IMR-90 (cell line): ENCODE results near the gene ABR. TPM values are rescaled to one million over a fixed set of nuclear protein-coding genes. Genes with fewer than 3 reads are reported as not detected.

Source experiments
- ATAC-seq: fragments of 200-7000 bp; cut with Tn5 transposase; 2 replicates; pipeline ENCODE4 v1.9.1; 2020; ENCODE audit warnings: low read depth, mild to moderate bottlenecking, moderate library complexity
- BruUV-seq: library from RNA; stranded (reverse); fragments of 400-500 nt; replicated peaks from 2 replicates; lab custom pipeline; 2021; lab: Mats Ljungman, UMichigan
- CTCF ChIA-PET: fragments of 300-600 bp; formaldehyde crosslinking; extraction: SDS; loops from one replicate; lab custom pipeline; 2021; ENCODE audit warnings: antibody characterized with exemption; lab: Yijun Ruan, JAX
- POLR2A ChIA-PET: fragments of 300-600 bp; sonication (Branson Sonifier 250); formaldehyde crosslinking; loops from one replicate; lab custom pipeline; 2022; ENCODE audit warnings: antibody characterized with exemption; ENCODE audit not compliant: unreplicated experiment; lab: Charles Lee
- DNase-seq: peaks from one replicate; pipeline ENCODE4 v3.0.0; 2013
- H2AFZ ChIP-seq: replicated peaks from 2 replicates; pipeline ENCODE3; 2013; ENCODE audit warnings: low read length, mild to moderate bottlenecking; ENCODE audit not compliant: poor library complexity
- H2AK5ac ChIP-seq: 2 replicates; pipeline ENCODE4 v1.6.1; 2013; ENCODE audit warnings: low read depth, low read length, inconsistent platforms
- H2AK9ac ChIP-seq: replicated peaks from 2 replicates; pipeline ENCODE3; 2013; ENCODE audit warnings: mild to moderate bottlenecking, low read depth, low read length, moderate library complexity; ENCODE audit not compliant: poor library complexity
- H2BK120ac ChIP-seq: 2 replicates; pipeline ENCODE4 v1.6.1; 2013; ENCODE audit warnings: low read depth, low read length, inconsistent platforms
- H2BK15ac ChIP-seq: 3 replicates; pipeline ENCODE4 v1.6.1; 2013; ENCODE audit warnings: low read depth, low read length, inconsistent platforms
- H2BK20ac ChIP-seq: 2 replicates; pipeline ENCODE4 v1.6.1; 2013; ENCODE audit warnings: low read depth, mild to moderate bottlenecking, inconsistent platforms, low read length, moderate library complexity
- H2BK5ac ChIP-seq: 2 replicates; pipeline ENCODE4 v1.6.1; 2013; ENCODE audit warnings: mild to moderate bottlenecking, low read depth, low read length, inconsistent platforms; ENCODE audit not compliant: poor library complexity, severe bottlenecking
- H3K14ac ChIP-seq: replicated peaks from 2 replicates; pipeline ENCODE4 v1.6.1; 2013; ENCODE audit warnings: low read depth, low read length, inconsistent platforms
- H3K18ac ChIP-seq: 2 replicates; pipeline ENCODE4 v1.6.1; 2013; ENCODE audit warnings: low read depth, low read length, control low read depth
- H3K23ac ChIP-seq: 2 replicates; pipeline ENCODE4 v1.6.1; 2013; ENCODE audit warnings: low read depth, low read length, inconsistent platforms
- H3K27ac ChIP-seq: 2 replicates; pipeline ENCODE4 v1.5.1; 2013; ENCODE audit warnings: mild to moderate bottlenecking, control low read depth, low read length; ENCODE audit not compliant: insufficient read depth
- H3K27me3 ChIP-seq: 2 replicates; pipeline ENCODE4 v1.6.1; 2013; ENCODE audit warnings: low read length; ENCODE audit not compliant: control insufficient read depth, insufficient read depth
- H3K36me3 ChIP-seq: 2 replicates; pipeline ENCODE4 v1.6.1; 2013; ENCODE audit warnings: low read length, mixed read lengths; ENCODE audit not compliant: control insufficient read depth, insufficient read depth
- H3K4ac ChIP-seq: 2 replicates; pipeline ENCODE4 v1.6.1; 2013; ENCODE audit warnings: low read depth, low read length, inconsistent platforms
- H3K4me1 ChIP-seq: 2 replicates; pipeline ENCODE4 v1.6.1; 2013; ENCODE audit warnings: low read length, mixed read lengths; ENCODE audit not compliant: control insufficient read depth, insufficient read depth
- H3K4me2 ChIP-seq: 2 replicates; pipeline ENCODE4 v1.6.1; 2013; ENCODE audit warnings: low read depth, mild to moderate bottlenecking, control low read depth, low read length, moderate library complexity
- H3K4me3 ChIP-seq: 2 replicates; pipeline ENCODE4 v1.5.1; 2013; ENCODE audit warnings: low read depth, mild to moderate bottlenecking, control low read depth, low read length, moderate library complexity; ENCODE audit not compliant: insufficient read depth
- H3K56ac ChIP-seq: 2 replicates; pipeline ENCODE4 v1.6.1; 2013; ENCODE audit warnings: low read length, inconsistent platforms; ENCODE audit not compliant: insufficient read depth; ENCODE audit errors: extremely low read depth
- H3K79me1 ChIP-seq, 2 experiments: 2 replicates each; pipeline ENCODE4 v1.6.1; 2013; ENCODE audit warnings: low read length in 2 of 2, inconsistent platforms in 1 of 2, low read depth in 1 of 2
- H3K9ac ChIP-seq: 2 replicates; pipeline ENCODE4 v1.6.1; 2013; ENCODE audit warnings: low read depth, low read length, control low read depth
- H3K9me1 ChIP-seq: 2 replicates; pipeline ENCODE4 v1.6.1; 2013; ENCODE audit warnings: low read length, inconsistent platforms; ENCODE audit not compliant: insufficient read depth
- H3K9me3 ChIP-seq: 2 replicates; pipeline ENCODE4 v1.6.1; 2013; ENCODE audit warnings: low read length; ENCODE audit not compliant: control insufficient read depth, insufficient read depth
- H4K20me1 ChIP-seq: 2 replicates; pipeline ENCODE4 v1.6.1; 2013; ENCODE audit warnings: low read length, inconsistent platforms; ENCODE audit not compliant: insufficient read depth
- H4K5ac ChIP-seq: 2 replicates; pipeline ENCODE4 v1.6.1; 2013; ENCODE audit warnings: mild to moderate bottlenecking, low read depth, low read length, control low read depth
- H4K8ac ChIP-seq, 2 experiments: 2 replicates each; pipeline ENCODE4 v1.6.1; 2013; ENCODE audit warnings: low read depth in 2 of 2, low read length in 2 of 2, control low read depth in 1 of 2, inconsistent platforms in 1 of 2
- H4K91ac ChIP-seq: 2 replicates; pipeline ENCODE4 v1.6.1; 2013; ENCODE audit warnings: low read depth, low read length, inconsistent platforms; ENCODE audit not compliant: insufficient read depth
- BHLHE40 ChIP-seq: fragments of 150-350 bp; IDR thresholded peaks from 2 replicates; pipeline ENCODE4 v1.6.1; 2016; ENCODE audit warnings: mild to moderate bottlenecking, low read depth, low read length
- CEBPB ChIP-seq: IDR thresholded peaks from 2 replicates; pipeline ENCODE4 v1.6.1; 2012; ENCODE audit warnings: low read depth, low read length, improper control_type of control experiment
- CHD1 ChIP-seq: IDR thresholded peaks from 2 replicates; pipeline ENCODE4 v1.6.1; 2012; ENCODE audit warnings: low read depth, low read length, improper control_type of control experiment
- CTCF ChIP-seq: conservative IDR thresholded peaks from 2 replicates; pipeline ENCODE4 v1.5.1; 2012; ENCODE audit warnings: mild to moderate bottlenecking, low read depth, low read length, improper control_type of control experiment
- ELK1 ChIP-seq: fragments of 150-350 bp; IDR thresholded peaks from 2 replicates; pipeline ENCODE4 v1.6.1; 2016; ENCODE audit warnings: low read depth, mild to moderate bottlenecking, low read length, moderate library complexity, borderline replicate concordance
- FOS ChIP-seq: fragments of 150-350 bp; IDR thresholded peaks from 2 replicates; pipeline ENCODE4 v1.6.1; 2016; ENCODE audit warnings: low read depth, low read length
- MAFK ChIP-seq: IDR thresholded peaks from 2 replicates; pipeline ENCODE4 v1.6.1; 2012; ENCODE audit warnings: low read depth, low read length, improper control_type of control experiment
- MAZ ChIP-seq: IDR thresholded peaks from 2 replicates; pipeline ENCODE4 v1.6.1; 2012; ENCODE audit warnings: low read depth, mild to moderate bottlenecking, low read length, improper control_type of control experiment, moderate library complexity, borderline replicate concordance
- MXI1 ChIP-seq: IDR thresholded peaks from 2 replicates; pipeline ENCODE4 v1.6.1; 2012; ENCODE audit warnings: low read depth, mild to moderate bottlenecking, low read length, moderate library complexity, borderline replicate concordance
- NFE2L2 ChIP-seq: fragments of 150-350 bp; IDR thresholded peaks from 2 replicates; pipeline ENCODE4 v1.6.1; 2016; ENCODE audit warnings: low read depth, mild to moderate bottlenecking, low read length
- POLR2A ChIP-seq: IDR thresholded peaks from 2 replicates; pipeline ENCODE4 v1.6.1; 2012; ENCODE audit warnings: mild to moderate bottlenecking, low read depth, low read length
- RAD21 ChIP-seq: IDR thresholded peaks from 2 replicates; pipeline ENCODE4 v1.6.1; 2012; ENCODE audit warnings: low read length, improper control_type of control experiment
- RCOR1 ChIP-seq: IDR thresholded peaks from 2 replicates; pipeline ENCODE4 v1.6.1; 2012; ENCODE audit warnings: mild to moderate bottlenecking, low read length, improper control_type of control experiment; ENCODE audit not compliant: insufficient replicate concordance
- RFX5 ChIP-seq: IDR thresholded peaks from 2 replicates; pipeline ENCODE4 v1.8.0; 2012; ENCODE audit warnings: low read depth, mild to moderate bottlenecking, low read length, moderate library complexity
- SMC3 ChIP-seq: fragments of 150-350 bp; IDR thresholded peaks from 2 replicates; pipeline ENCODE4 v1.6.1; 2016; ENCODE audit warnings: low read depth, mild to moderate bottlenecking, antibody characterized with exemption, low read length, moderate library complexity
- WGBS, 2 experiments: methylation state at CpG; one replicate each; pipeline versions ENCODE4 v1.1.5 to v1.1.7; 2013; ENCODE audit warnings: missing lambda C conversion rate in 2 of 2; ENCODE audit not compliant: insufficient read length in 1 of 2; ENCODE audit errors: extremely low coverage in 2 of 2; 5-methylcytosine and 5-hydroxymethylcytosine counted together
- dilution Hi-C: fragments of 300-500 bp; cut with HindIII; formaldehyde crosslinking; loops from one replicate; pipeline ENCODE4 v1.14.3; 2018; ENCODE audit warnings: low sequenced_read_pairs; ENCODE audit not compliant: unreplicated experiment
- in situ Hi-C: fragments of 300-500 bp; cut with MboI; formaldehyde crosslinking; loops from 3 replicates; pipeline ENCODE4 v1.14.3; 2019; ENCODE audit warnings: low sequenced_read_pairs, inconsistent platforms, mixed read lengths
- intact Hi-C: fragments of 100-400 bp; cut with micrococcal nuclease; formaldehyde crosslinking; loops from 2 replicates; pipeline ENCODE4 v1.10.0; 2022
- polyA plus RNA-seq, 3 experiments: library from polyadenylated mRNA; depleted of rRNA; stranded (reverse); fragments of >200 nt; gene quantifications; 2 replicates each; pipeline ENCODE4 v1.2.3, GENCODE V29; 2012; ENCODE audit warnings: low replicate concordance in 1 of 3
- total RNA-seq: library from RNA; depleted of rRNA; stranded (reverse); fragments of >200 nt; gene quantifications from 2 replicates; pipeline ENCODE4 v1.2.3, GENCODE V29; 2012
- TF ChIP-seq, protein P1 (sequence below): fragments of 150-350 bp; IDR thresholded peaks from 2 replicates; pipeline ENCODE4 v1.6.1; 2017; ENCODE audit warnings: mild to moderate bottlenecking, antibody characterized with exemption, low read length, low read depth

Gene ABR
- total and polyA plus RNA-seq, 2 of the 4 experiments (the other 2 are of a cell fraction): 28.3 to 79.7 TPM

DNA sequence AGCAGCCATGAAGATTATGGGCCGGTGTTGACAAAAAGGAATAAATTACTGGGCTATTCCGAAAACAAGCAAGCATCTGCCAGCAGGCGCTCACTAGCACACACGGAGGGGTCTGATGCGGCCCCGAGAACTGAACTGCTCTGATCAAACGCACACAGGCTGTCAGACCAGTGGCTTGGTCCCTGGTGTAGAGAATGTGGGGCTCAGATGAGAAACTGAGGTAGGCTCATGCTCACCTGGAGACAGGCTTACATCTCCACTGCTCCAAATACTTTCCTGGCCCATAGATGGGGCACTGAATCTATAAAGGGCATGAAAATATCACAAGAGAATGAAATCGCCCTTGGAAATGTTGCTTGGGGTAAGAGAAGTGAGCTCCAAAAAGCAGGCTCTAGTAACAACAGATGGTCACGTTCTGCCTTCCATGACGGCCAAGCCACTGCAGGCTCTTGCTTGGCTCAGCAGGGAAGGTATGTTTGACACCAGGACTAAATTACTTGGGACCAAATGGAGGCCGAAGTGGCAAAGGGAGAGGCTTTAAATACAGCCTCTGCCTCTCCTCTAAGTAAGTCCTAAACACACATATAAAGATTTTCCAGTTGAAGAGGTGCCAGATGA lies 5.4 kb downstream of the ABR start:
- H3K4me3 ChIP-seq: no peak overlapping the region
- DNase-seq: no peak

More for the DNA sequence above, 5.4 kb downstream of the ABR start:
- BruUV-seq: no TSS peak
- Histone ChIP-seq H3K14ac (no peak overlapping the region), H2AFZ (no peak overlapping the region), H3K79me1 (peaks cover 12 to 40% of the 10 kb centered on the region in 2 experiments), H2AK5ac (no peak overlapping the region), H3K9me3 (no peaks in the 10 kb centered on the region), H4K5ac (no peak overlapping the region), H2BK120ac (no peak overlapping the region), H3K27ac (no peak overlapping the region), H2BK5ac (no peak overlapping the region), H3K4ac (no peak overlapping the region), H3K23ac (no peak overlapping the region), H2BK15ac (no peak overlapping the region), H4K91ac (no peak overlapping the region), H3K56ac (no peak overlapping the region), H3K4me2 (no peak overlapping the region), H4K20me1 (peaks cover 56% of the 10 kb centered on the region), H3K36me3 (peaks cover 6% of the 10 kb centered on the region; the same call in 1 of the 2 replicates), H3K4me1 (peaks cover 11% of the 10 kb centered on the region; the same call in 1 of the 2 replicates), H3K27me3 (no peaks in the 10 kb centered on the region), H3K18ac (no peak overlapping the region), H3K9me1 (peaks cover 7% of the 10 kb centered on the region; the same call in 1 of the 2 replicates), H3K9ac (no peak overlapping the region), H2AK9ac (no peak overlapping the region), H4K8ac (no peak overlapping the region), H2BK20ac (no peak overlapping the region)
- dilution Hi-C loops (no loop called here), intact Hi-C loops (no loop called here), in situ Hi-C loops (loop anchor here (10.0 kb wide), 1 partner anchor 50 kb away; no protein-coding TSS in a partner anchor)
- POLR2A ChIA-PET: no interaction called here
- TF ChIP-seq FOS (no peak), RAD21 (no peak), BHLHE40 (no peak), MAZ (no peak), CEBPB (no peak), MXI1 (no peak), RCOR1 (no peak), MAFK (no peak), SMC3 (no peak), POLR2A (no peak), CHD1 (no peak), ELK1 (no peak), RFX5 (no peak), NFE2L2 (no peak), CTCF (no peak)
- TF ChIP-seq, protein P1, sequence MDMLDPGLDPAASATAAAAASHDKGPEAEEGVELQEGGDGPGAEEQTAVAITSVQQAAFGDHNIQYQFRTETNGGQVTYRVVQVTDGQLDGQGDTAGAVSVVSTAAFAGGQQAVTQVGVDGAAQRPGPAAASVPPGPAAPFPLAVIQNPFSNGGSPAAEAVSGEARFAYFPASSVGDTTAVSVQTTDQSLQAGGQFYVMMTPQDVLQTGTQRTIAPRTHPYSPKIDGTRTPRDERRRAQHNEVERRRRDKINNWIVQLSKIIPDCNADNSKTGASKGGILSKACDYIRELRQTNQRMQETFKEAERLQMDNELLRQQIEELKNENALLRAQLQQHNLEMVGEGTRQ: no peak
- CTCF ChIA-PET: no interaction called here
- ATAC-seq: no peak
- WGBS, 2 experiments: 79% methylated on average over 8 of the region's 11 CpGs; no CpG with 5 or more reads in 1 of the 2 experiments
